Liver (tissue), 9 donors: ENCODE measurements around the gene RBM10. TPM values are rescaled to one million over a fixed set of nuclear protein-coding genes. Genes with fewer than 3 reads are reported as not detected.

Experiments
- DNase-seq: peaks from one replicate; pipeline ENCODE4 v3.0.0-alpha.2; 2017; ENCODE audit warnings: low spot score
- H3K27ac ChIP-seq, 2 donors: one replicate each; pipeline ENCODE4 v1.7.0; 2013; ENCODE audit warnings: inconsistent platforms in 2 of 2, low read length in 2 of 2, control low read depth in 1 of 2, low read depth in 1 of 2, mild to moderate bottlenecking in 1 of 2
- H3K27me3 ChIP-seq, 4 donors: one replicate each; pipeline versions ENCODE4 v1.6.1 to v1.7.0; 2013; ENCODE audit warnings: low read length in 3 of 4, inconsistent platforms in 1 of 4, mild to moderate bottlenecking in 1 of 4, moderate library complexity in 1 of 4; ENCODE audit not compliant: control insufficient read depth in 4 of 4, insufficient read depth in 4 of 4
- H3K36me3 ChIP-seq, 4 donors: one replicate each; pipeline versions ENCODE4 v1.6.1 to v1.7.0; 2013; ENCODE audit warnings: low read length in 3 of 4, mild to moderate bottlenecking in 3 of 4, low read depth in 1 of 4, moderate library complexity in 1 of 4; ENCODE audit not compliant: control insufficient read depth in 4 of 4, insufficient read depth in 3 of 4
- H3K4me1 ChIP-seq, 4 donors: one replicate each; pipeline versions ENCODE4 v1.6.1 to v1.7.0; 2013; ENCODE audit warnings: low read length in 3 of 4, mild to moderate bottlenecking in 3 of 4, moderate library complexity in 1 of 4; ENCODE audit not compliant: control insufficient read depth in 4 of 4, insufficient read depth in 4 of 4
- H3K4me3 ChIP-seq, 3 donors: one replicate each; pipeline versions ENCODE4 v1.6.1 to v1.7.0; 2013; ENCODE audit warnings: low read length in 3 of 3, control low read depth in 1 of 3, low read depth in 1 of 3, mild to moderate bottlenecking in 1 of 3
- H3K9ac ChIP-seq, 2 donors: one replicate each; pipeline ENCODE4 v1.7.0; 2013; ENCODE audit warnings: low read length in 2 of 2, mild to moderate bottlenecking in 2 of 2, moderate library complexity in 2 of 2, control low read depth in 1 of 2, low read depth in 1 of 2
- H3K9me3 ChIP-seq, 4 donors: one replicate each; pipeline versions ENCODE4 v1.6.1 to v1.7.0; 2013; ENCODE audit warnings: low read length in 3 of 4; ENCODE audit not compliant: control insufficient read depth in 4 of 4
- EGR1 ChIP-seq, 2 donors: IDR thresholded peaks; 2 replicates each; pipeline ENCODE4 v1.6.1; 2016 to 2018; ENCODE audit warnings: antibody characterized with exemption in 2 of 2, low read depth in 2 of 2
- FOXA1 ChIP-seq: IDR thresholded peaks from 2 replicates; pipeline ENCODE4 v1.6.1; 2016; ENCODE audit warnings: antibody characterized with exemption
- FOXA2 ChIP-seq: IDR thresholded peaks from 2 replicates; pipeline ENCODE4 v1.6.1; 2016; ENCODE audit warnings: antibody characterized with exemption
- GABPA ChIP-seq, 2 donors: IDR thresholded peaks in 1 of 2; conservative IDR thresholded peaks in 1 of 2; 2 replicates each; pipeline ENCODE4 v1.6.1; 2016; ENCODE audit warnings: antibody characterized with exemption in 2 of 2, mild to moderate bottlenecking in 1 of 2, moderate library complexity in 1 of 2
- HNF4A ChIP-seq, 2 donors: conservative IDR thresholded peaks; 2 replicates each; pipeline ENCODE4 v1.6.1; 2016; ENCODE audit warnings: antibody characterized with exemption in 2 of 2, mild to moderate bottlenecking in 2 of 2
- HNF4G ChIP-seq: IDR thresholded peaks from 2 replicates; pipeline ENCODE4 v1.6.1; 2016; ENCODE audit warnings: antibody characterized with exemption
- JUND ChIP-seq, 2 donors: IDR thresholded peaks; 2 replicates each; pipeline ENCODE4 v1.6.1; 2016; ENCODE audit warnings: antibody characterized with exemption in 2 of 2
- NR2F2 ChIP-seq: IDR thresholded peaks from 2 replicates; pipeline ENCODE4 v1.6.1; 2016; ENCODE audit warnings: antibody characterized with exemption
- RAD21 ChIP-seq, 2 donors: IDR thresholded peaks; 2 replicates each; pipeline ENCODE4 v1.6.1; 2016; ENCODE audit warnings: antibody characterized with exemption in 2 of 2, mild to moderate bottlenecking in 2 of 2
- RXRA ChIP-seq, 2 donors: IDR thresholded peaks; 2 replicates each; pipeline ENCODE4 v1.6.1; 2017 to 2018; ENCODE audit warnings: antibody characterized with exemption in 2 of 2, mild to moderate bottlenecking in 1 of 2
- SP1 ChIP-seq: IDR thresholded peaks from 2 replicates; pipeline ENCODE4 v1.6.1; 2018; ENCODE audit warnings: antibody characterized with exemption, mild to moderate bottlenecking
- TAF1 ChIP-seq: conservative IDR thresholded peaks from 2 replicates; pipeline ENCODE4 v1.6.1; 2016; ENCODE audit warnings: antibody characterized with exemption, mild to moderate bottlenecking
- YY1 ChIP-seq: IDR thresholded peaks from 2 replicates; pipeline ENCODE4 v1.6.1; 2016; ENCODE audit warnings: antibody characterized with exemption, mild to moderate bottlenecking
- WGBS: extraction: QIAGEN DNeasy Blood & Tissue Kit; methylation state at CpG from one replicate; pipeline ENCODE4 v1.1.7; 2013; 5-methylcytosine and 5-hydroxymethylcytosine counted together
- polyA plus RNA-seq, 2 donors: library from polyadenylated mRNA; stranded (reverse) in 1 of 2; unstranded in 1 of 2; fragments of 200-250 nt in 1 of 2; fragments of >200 nt in 1 of 2; fragmentation: Nextera tagmentation in 1 of 2; extraction: Ambion mirVana in 1 of 2; gene quantifications; one replicate each; pipeline versions ENCODE4 v1.2.1 to v1.2.3, GENCODE V29; 2013 to 2015
- total RNA-seq, 2 donors: library from RNA; depleted of rRNA; stranded (reverse); fragments of >200 nt; gene quantifications; one replicate each; pipeline ENCODE4 v1.2.3, GENCODE V29; 2014
- TF ChIP-seq, protein P1 (sequence below): IDR thresholded peaks from 2 replicates; pipeline ENCODE4 v1.6.1; 2016; ENCODE audit warnings: antibody characterized with exemption, mild to moderate bottlenecking
- TF ChIP-seq, protein P2 (sequence below): IDR thresholded peaks from 2 replicates; pipeline ENCODE4 v1.6.1; 2016; ENCODE audit warnings: antibody characterized with exemption
- TF ChIP-seq, protein P3 (sequence below): IDR thresholded peaks from 2 replicates; pipeline ENCODE4 v1.6.1; 2016; ENCODE audit warnings: antibody characterized with exemption
- TF ChIP-seq, protein P4 (sequence below): fragments of 150-350 bp; IDR thresholded peaks from 2 replicates; pipeline ENCODE4 v1.5.1; 2017; ENCODE audit warnings: improper control_type of control experiment, low read depth, low read length; ENCODE audit not compliant: missing input control
- TF ChIP-seq, protein P5 (sequence below): IDR thresholded peaks from 2 replicates; pipeline ENCODE4 v1.6.1; 2016; ENCODE audit warnings: antibody characterized with exemption
- donor health status: healthy.
- donor health status: healthy.
- donor health status: healthy.
- donor health status: healthy.
- donor health status: healthy.

Gene RBM10
- total and polyA plus RNA-seq, 4 donors = 8.2 to 26.6 (median 17.5) TPM

DNA sequence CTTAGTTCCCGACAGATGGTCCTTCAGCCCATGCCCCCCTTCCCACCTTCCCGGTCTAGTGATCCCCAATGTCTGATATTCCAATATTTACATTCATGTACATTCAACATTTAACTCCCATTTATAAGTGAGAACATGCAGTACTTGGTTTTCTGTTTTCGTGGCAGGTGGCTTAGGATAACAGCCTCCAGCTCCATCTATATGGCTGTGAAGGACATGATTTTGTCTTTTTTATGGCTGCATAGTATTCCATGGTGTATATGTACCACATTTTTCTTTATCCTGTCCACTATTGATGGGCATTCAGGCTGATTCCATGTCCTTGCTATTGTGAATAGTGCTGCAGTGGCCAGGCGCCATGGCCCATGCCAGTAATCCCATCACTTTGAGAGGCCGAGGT, 13.8 kb downstream of the RBM10 start (continued):
- TF ChIP-seq, protein P1, sequence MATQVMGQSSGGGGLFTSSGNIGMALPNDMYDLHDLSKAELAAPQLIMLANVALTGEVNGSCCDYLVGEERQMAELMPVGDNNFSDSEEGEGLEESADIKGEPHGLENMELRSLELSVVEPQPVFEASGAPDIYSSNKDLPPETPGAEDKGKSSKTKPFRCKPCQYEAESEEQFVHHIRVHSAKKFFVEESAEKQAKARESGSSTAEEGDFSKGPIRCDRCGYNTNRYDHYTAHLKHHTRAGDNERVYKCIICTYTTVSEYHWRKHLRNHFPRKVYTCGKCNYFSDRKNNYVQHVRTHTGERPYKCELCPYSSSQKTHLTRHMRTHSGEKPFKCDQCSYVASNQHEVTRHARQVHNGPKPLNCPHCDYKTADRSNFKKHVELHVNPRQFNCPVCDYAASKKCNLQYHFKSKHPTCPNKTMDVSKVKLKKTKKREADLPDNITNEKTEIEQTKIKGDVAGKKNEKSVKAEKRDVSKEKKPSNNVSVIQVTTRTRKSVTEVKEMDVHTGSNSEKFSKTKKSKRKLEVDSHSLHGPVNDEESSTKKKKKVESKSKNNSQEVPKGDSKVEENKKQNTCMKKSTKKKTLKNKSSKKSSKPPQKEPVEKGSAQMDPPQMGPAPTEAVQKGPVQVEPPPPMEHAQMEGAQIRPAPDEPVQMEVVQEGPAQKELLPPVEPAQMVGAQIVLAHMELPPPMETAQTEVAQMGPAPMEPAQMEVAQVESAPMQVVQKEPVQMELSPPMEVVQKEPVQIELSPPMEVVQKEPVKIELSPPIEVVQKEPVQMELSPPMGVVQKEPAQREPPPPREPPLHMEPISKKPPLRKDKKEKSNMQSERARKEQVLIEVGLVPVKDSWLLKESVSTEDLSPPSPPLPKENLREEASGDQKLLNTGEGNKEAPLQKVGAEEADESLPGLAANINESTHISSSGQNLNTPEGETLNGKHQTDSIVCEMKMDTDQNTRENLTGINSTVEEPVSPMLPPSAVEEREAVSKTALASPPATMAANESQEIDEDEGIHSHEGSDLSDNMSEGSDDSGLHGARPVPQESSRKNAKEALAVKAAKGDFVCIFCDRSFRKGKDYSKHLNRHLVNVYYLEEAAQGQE = no peak
- no peak for TF ChIP-seq HNF4A (conservative IDR thresholded peaks at IDR 0.05)
- TF ChIP-seq JUND (IDR thresholded peaks at IDR 0.05) = no peak
- TF ChIP-seq GABPA (IDR thresholded peaks at IDR 0.05 in 1 of 2, conservative IDR thresholded peaks at IDR 0.05 in 1 of 2) = no peak
- no peak for TF ChIP-seq HNF4G
- TF ChIP-seq, protein P2, sequence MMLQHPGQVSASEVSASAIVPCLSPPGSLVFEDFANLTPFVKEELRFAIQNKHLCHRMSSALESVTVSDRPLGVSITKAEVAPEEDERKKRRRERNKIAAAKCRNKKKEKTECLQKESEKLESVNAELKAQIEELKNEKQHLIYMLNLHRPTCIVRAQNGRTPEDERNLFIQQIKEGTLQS = no peak

DNA sequence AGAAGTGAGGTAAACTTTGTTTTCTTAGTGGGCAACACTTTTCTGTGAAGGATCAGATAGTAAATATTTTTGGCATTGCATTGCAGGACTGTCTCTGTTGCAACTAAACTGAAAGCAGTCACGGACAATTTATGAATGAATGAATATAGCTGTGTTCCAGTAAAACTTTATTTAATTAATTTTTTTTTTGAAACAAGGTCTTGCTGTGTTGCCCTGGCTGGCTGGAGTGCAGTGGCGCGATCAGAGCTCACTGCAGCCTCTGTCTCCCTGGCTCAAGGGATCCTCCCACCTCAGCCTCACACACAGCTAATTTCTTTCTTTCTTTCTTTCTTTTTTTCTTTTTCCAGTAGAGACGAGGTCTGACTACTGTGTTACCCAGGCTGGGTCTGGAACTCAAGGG, 15.8 kb downstream of the RBM10 start:
- TF ChIP-seq RAD21 (IDR thresholded peaks at IDR 0.05) (no peak), RXRA (IDR thresholded peaks at IDR 0.05) (no peak), GABPA (IDR thresholded peaks at IDR 0.05 in 1 of 2, conservative IDR thresholded peaks at IDR 0.05 in 1 of 2) (no peak), FOXA2 (no peak), FOXA1 (no peak), HNF4A (conservative IDR thresholded peaks at IDR 0.05) (no peak), SP1 (no peak), EGR1 (IDR thresholded peaks at IDR 0.05; ENCODE audit: low read depth in 2 of 2) (no peak), NR2F2 (no peak), YY1 (no peak), TAF1 (no peak), HNF4G (no peak), JUND (IDR thresholded peaks at IDR 0.05) (no peak)
- TF ChIP-seq, protein P3, sequence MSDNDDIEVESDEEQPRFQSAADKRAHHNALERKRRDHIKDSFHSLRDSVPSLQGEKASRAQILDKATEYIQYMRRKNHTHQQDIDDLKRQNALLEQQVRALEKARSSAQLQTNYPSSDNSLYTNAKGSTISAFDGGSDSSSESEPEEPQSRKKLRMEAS = no peak
- TF ChIP-seq, protein P4, sequence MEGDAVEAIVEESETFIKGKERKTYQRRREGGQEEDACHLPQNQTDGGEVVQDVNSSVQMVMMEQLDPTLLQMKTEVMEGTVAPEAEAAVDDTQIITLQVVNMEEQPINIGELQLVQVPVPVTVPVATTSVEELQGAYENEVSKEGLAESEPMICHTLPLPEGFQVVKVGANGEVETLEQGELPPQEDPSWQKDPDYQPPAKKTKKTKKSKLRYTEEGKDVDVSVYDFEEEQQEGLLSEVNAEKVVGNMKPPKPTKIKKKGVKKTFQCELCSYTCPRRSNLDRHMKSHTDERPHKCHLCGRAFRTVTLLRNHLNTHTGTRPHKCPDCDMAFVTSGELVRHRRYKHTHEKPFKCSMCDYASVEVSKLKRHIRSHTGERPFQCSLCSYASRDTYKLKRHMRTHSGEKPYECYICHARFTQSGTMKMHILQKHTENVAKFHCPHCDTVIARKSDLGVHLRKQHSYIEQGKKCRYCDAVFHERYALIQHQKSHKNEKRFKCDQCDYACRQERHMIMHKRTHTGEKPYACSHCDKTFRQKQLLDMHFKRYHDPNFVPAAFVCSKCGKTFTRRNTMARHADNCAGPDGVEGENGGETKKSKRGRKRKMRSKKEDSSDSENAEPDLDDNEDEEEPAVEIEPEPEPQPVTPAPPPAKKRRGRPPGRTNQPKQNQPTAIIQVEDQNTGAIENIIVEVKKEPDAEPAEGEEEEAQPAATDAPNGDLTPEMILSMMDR = no peak
- TF ChIP-seq, protein P1 = no peak
- TF ChIP-seq, protein P5, sequence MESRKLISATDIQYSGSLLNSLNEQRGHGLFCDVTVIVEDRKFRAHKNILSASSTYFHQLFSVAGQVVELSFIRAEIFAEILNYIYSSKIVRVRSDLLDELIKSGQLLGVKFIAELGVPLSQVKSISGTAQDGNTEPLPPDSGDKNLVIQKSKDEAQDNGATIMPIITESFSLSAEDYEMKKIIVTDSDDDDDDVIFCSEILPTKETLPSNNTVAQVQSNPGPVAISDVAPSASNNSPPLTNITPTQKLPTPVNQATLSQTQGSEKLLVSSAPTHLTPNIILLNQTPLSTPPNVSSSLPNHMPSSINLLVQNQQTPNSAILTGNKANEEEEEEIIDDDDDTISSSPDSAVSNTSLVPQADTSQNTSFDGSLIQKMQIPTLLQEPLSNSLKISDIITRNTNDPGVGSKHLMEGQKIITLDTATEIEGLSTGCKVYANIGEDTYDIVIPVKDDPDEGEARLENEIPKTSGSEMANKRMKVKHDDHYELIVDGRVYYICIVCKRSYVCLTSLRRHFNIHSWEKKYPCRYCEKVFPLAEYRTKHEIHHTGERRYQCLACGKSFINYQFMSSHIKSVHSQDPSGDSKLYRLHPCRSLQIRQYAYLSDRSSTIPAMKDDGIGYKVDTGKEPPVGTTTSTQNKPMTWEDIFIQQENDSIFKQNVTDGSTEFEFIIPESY = no peak
- TF ChIP-seq, protein P2 = no peak
- H3K4me3 ChIP-seq = no peak overlapping the region
- H3K27ac ChIP-seq = no peak overlapping the region
- 79% methylated on average over 4 of the region's 4 CpGs for WGBS
- H3K4me1 ChIP-seq = peaks cover 2 to 11% (median 7%) of the 10 kb centered on the region in 4 donors
- no peak for DNase-seq
- peaks cover 0 to 13% (median 2%) of the 10 kb centered on the region in 4 donors for H3K36me3 ChIP-seq
- H3K9ac ChIP-seq = no peak overlapping the region
- H3K9me3 ChIP-seq = no peaks in the 10 kb centered on the region
- no peaks in the 10 kb centered on the region for H3K27me3 ChIP-seq
